GM06990 (cell line): ENCODE measurements around the gene PRR5L.

Source experiments
- DNase-seq: peaks from one replicate; pipeline ENCODE4 v3.0.0-alpha.2; 2011; ENCODE audit not compliant: insufficient read length; ENCODE audit errors: extremely low read depth
- H3K27me3 ChIP-seq: replicated peaks from 2 replicates; pipeline ENCODE4 v1.6.0; 2011; ENCODE audit warnings: low read length; ENCODE audit not compliant: control insufficient read depth, insufficient read depth
- H3K36me3 ChIP-seq: 2 replicates; pipeline ENCODE4 v1.5.1; 2011; ENCODE audit warnings: low read length; ENCODE audit not compliant: control insufficient read depth, insufficient read depth
- H3K4me3 ChIP-seq: replicated peaks from 2 replicates; pipeline ENCODE4 v1.5.1; 2011; ENCODE audit warnings: low read depth, mild to moderate bottlenecking, control low read depth, low read length
- TF ChIP-seq, protein P1 (sequence below): IDR thresholded peaks from 2 replicates; pipeline ENCODE4 v1.5.1; 2011; ENCODE audit warnings: low read length, control low read depth, mild to moderate bottlenecking, inconsistent platforms; ENCODE audit not compliant: insufficient read depth, poor library complexity, severe bottlenecking

Gene PRR5L

DNA sequence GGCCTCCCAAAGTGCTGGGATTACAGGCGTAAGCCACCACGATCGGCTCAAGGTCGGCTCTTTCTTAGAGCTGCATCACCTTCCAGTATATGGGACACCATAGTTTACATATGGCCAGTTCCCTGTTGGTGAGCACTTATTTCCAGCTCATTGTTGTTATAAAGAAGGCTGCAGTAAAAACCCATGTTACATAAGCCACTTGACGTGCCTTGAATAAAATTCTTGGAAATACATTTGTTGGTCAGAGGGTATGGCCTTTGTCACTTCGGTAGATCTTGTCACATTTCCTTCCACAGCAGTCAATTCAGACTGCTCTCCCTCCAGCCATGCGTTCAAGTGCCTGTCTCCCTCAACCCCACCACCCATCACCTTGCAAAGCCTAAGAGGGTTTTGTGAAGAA, 92.9 kb downstream of the PRR5L start:
- H3K36me3 ChIP-seq: no peaks in the 10 kb centered on the region
- H3K4me3 ChIP-seq: no peak overlapping the region
- DNase-seq: no peak
- H3K27me3 ChIP-seq: no peaks in the 10 kb centered on the region
- TF ChIP-seq, protein P1, sequence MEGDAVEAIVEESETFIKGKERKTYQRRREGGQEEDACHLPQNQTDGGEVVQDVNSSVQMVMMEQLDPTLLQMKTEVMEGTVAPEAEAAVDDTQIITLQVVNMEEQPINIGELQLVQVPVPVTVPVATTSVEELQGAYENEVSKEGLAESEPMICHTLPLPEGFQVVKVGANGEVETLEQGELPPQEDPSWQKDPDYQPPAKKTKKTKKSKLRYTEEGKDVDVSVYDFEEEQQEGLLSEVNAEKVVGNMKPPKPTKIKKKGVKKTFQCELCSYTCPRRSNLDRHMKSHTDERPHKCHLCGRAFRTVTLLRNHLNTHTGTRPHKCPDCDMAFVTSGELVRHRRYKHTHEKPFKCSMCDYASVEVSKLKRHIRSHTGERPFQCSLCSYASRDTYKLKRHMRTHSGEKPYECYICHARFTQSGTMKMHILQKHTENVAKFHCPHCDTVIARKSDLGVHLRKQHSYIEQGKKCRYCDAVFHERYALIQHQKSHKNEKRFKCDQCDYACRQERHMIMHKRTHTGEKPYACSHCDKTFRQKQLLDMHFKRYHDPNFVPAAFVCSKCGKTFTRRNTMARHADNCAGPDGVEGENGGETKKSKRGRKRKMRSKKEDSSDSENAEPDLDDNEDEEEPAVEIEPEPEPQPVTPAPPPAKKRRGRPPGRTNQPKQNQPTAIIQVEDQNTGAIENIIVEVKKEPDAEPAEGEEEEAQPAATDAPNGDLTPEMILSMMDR: no peak

DNA sequence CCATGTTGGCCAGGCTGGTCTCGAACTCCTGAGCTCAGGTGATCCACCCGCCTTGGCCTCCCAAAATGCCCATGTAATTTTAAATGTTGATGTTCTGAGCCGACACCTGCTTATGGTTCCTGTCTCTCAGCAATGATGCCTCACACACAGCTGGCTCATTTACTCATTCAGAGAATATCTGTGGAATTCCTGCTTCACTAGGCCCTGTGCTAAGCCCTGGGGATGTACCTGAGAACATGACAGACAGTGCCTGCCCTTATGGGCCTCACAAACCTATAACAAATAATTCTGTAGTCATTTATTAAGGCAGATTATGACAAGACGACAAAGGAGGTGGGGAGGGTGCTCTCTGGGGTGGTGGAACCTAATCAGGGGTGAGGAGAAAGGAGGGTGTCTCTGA, 93.7 kb downstream of the PRR5L start:
- no peaks in the 10 kb centered on the region for H3K27me3 ChIP-seq
- TF ChIP-seq, protein P1: no peak
- no peaks in the 10 kb centered on the region for H3K36me3 ChIP-seq
- DNase-seq: no peak
- H3K4me3 ChIP-seq: no peak overlapping the region

DNA sequence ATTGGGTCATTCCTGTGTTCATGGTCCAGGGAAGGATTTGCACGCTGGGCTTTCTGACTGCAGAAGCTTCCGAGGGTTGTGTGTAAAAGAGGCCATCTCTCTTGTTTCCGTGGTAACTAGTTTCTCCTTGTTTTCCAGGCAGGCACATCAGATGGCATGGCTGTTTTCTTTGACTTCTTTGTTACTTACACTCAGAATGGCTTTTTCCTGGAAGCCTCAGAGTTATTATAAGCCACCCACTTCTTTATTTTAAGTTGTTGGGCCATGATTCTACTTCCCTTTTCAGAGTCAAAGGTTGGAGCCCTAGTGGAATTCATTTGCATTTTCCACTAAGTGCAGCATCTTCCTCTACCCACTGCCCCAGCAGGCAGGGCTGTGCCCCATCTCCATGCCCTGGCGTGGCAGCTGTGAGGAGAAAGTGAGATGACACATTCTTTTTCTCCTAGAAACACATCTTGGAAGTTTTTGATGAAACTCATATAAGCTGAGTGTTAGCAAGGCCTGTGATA, 94.9 kb downstream of the PRR5L start:
- DNase-seq: no peak
- Histone ChIP-seq H3K4me3 (no peak overlapping the region), H3K36me3 (no peaks in the 10 kb centered on the region), H3K27me3 (no peaks in the 10 kb centered on the region)
- TF ChIP-seq, protein P1: no peak

DNA sequence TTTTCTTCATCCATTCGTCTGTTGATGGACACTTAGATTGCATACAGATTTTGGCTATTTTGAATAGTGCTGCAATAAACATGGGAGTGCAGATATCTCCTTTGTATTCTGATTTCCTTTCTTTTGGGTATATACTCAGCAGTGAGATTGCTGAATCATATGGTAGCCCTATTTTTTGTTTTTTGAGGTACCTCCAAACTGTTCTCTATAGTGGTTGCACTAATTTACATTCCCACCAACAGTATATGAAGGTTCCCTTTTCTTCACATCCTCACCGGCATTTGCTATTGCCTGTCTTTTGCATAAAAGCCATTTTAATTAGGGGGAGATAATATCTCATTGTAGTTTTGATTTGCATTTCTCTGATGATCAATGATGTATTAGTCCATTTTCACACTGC, 96.1 kb downstream of the PRR5L start:
- TF ChIP-seq, protein P1: no peak
- no peaks in the 10 kb centered on the region for H3K36me3 ChIP-seq
- DNase-seq: no peak

DNA sequence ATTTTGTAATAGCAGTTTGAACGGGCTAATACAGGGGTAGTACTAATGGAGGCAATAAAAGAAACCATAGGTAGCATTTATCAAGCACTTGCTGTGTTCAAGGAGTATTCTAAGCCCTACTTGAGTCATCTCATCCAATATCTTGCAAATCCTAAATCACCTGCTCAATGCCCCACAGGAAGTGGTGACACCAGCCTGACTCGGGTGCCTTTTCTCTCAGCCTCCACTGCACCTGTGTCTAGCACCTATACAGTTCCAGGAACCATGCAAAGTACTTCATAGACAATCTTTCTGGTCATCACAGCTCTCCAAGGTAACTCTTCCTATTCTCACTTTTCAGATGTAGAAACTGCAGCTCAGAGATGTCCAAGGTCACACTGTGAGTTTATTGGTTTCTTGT, 98.0 kb downstream of the PRR5L start:
- H3K4me3 ChIP-seq: no peak overlapping the region
- H3K27me3 ChIP-seq: no peaks in the 10 kb centered on the region
- no peaks in the 10 kb centered on the region for H3K36me3 ChIP-seq
- DNase-seq: no peak
- TF ChIP-seq, protein P1: no peak

More for the DNA sequence above, 96.1 kb downstream of the PRR5L start:
- Histone ChIP-seq H3K4me3 (no peak overlapping the region), H3K27me3 (no peaks in the 10 kb centered on the region)

DNA sequence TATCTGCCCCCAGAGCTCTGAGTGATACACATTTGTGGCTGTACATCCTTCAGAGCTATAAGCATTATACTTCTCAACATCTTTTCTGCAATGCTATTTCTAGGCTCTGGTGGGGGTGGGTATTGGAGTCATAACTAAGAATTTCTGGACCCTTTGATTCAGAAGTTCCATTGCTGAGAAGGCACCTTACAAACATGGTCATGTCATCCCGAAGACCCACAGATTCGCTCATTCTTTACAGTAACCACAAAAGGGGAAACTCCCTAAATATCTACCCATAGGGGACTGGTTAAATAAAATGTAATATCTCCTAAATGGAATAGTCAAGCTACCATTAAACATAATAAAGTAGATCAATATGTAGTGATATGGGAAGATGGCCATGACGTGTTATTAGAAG, 98.8 kb downstream of the PRR5L start:
- Histone ChIP-seq H3K27me3 (no peaks in the 10 kb centered on the region), H3K4me3 (no peak overlapping the region), H3K36me3 (no peaks in the 10 kb centered on the region)
- TF ChIP-seq, protein P1: no peak
- DNase-seq: no peak
